GM19468 (cell line): ENCODE data around the gene CEP170.

ENCODE experiments used
- ATAC-seq: cut with Tn5 transposase; IDR thresholded peaks from one replicate; pipeline ENCODE4 v1.9.1; 2021; ENCODE audit warnings: mild to moderate bottlenecking, moderate library complexity, moderate number of reproducible peaks; ENCODE audit not compliant: unreplicated experiment; ENCODE audit errors: extremely low read depth

The CEP170 gene

DNA sequence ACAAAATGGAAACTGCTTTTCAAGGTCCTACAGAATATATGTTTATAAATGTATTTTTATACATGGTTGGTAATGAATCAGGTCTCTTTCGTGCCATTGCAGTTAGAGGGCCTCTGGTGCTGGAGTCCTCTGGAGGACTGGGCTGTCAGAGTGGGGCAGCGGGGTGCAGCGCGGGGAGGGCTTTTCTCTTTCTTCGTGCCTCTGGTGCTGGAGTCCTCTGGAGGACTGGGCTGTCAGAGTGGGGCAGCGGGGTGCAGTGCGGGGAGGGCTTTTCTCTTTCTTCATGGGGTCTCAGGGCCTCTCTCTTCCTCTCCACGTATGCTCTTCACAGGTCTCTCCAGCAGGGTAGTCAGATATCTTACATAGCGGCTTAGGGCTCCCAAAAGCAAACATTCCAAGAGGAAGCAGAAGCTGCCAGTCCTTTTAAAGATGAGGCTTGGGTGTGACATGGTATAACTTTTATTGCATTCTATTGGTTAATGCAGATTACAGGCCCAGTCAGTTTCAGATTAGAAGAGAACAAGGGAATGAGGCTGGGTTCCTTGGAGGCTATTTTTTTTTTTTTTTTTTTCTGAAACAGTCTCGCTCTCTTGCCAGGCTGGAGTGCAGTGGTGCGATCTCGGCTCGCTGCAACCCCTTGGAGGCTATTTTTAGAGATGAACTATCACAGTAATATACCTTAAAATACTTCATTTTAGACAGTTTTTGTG lies 13.8 kb upstream of the CEP170 start:
- ATAC-seq: no peak

DNA sequence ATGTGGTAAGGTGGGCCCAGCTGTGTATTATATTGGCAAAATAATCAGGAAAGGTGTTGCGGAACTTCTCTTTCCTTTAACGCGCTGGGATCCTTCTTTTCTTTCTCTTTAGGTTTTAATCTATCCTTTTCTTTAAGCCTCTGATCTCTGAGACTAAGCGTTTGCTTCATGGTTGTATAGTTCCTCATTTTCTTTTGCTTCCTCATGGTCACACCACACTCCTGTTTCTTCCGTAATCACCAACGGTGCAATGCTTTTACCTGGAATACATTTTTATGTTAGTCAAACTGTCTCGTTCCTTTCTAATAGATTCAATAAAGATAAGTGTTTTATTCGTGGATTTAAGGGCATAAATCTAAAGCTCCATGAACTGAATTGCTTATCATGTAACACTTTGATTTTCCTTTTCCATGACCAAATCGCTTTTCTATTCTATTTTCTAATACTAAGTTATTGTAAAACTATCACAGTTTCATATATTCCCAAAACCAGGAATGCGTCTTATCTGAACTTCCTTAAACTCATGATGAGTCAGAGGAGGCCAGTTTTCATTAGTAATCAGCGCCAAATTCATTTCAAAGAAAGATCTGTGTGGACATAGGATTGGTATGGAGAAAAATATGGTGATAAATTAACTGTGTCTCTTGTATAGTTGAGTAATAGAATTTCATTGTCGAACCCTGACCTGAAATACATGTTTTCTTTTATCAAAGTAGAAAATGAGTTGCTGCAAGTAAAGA lies 13.0 kb upstream of the CEP170 start:
- no peak for ATAC-seq

DNA sequence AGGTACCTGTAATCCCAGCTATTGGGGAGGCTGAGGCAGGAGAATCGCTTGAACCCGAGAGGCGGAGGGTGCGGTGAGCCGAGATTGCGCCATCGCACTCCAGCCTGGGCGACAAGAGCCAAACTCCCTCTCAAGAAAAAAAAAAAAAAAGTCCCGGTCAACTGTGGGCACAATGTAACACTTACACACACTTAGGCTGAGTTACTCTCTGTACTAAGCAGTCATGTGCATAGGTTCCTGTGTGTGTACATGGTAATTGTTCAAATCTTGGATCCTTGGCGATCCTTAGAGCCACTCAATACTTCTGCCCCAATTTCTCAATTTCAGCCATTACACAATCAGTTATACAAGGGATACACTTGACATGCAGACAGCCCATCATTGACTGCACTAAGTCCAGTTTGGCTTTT lies 12.4 kb upstream of the CEP170 start:
- ATAC-seq: no peak

DNA sequence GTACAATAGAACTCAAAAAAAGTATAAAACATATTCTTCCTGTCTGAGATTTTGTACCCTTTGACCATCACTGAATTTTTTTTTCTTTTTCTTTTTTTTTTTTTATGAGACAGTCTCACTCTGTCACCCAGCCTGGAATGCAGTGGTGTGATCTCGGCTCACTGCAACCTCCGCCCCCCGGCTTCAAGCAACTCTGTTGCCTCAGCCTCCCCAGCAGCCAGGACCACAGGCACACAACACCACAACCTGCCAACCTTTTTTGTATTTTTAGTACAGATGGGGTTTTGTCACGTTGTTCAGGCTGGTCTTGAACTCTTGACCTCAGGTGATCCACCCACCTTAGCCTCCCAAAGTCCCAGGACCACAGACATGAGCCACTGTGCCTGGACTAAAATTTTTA lies 11.2 kb upstream of the CEP170 start:
- ATAC-seq: no peak

DNA sequence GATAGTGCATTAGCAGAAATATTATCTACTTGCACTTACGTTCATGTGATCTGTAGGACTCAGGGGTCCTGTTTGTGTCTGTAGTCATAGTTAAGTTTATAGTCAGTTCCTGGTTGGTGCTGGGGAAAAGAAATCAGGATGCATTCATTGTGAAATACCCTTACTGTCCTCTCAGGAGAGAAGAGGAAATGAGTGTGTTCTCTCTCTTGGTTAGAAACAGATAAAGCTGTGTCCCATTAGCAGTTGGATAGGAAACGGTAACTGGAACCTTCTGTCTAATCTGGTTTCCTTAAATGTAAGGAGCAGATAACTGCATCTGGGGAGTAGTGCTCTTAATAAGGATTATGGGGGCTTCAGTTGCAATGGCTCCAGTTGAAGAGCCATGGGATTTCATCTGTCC lies 9.6 kb upstream of the CEP170 start:
- no peak for ATAC-seq

- ATAC-seq: no peak
Measured at GRCh38 chr1:243261390-243261789, 6.3 kb upstream of the CEP170 start.

- ATAC-seq: no peak
Measured at GRCh38 chr1:243260221-243260880, 5.3 kb upstream of the CEP170 start.

DNA sequence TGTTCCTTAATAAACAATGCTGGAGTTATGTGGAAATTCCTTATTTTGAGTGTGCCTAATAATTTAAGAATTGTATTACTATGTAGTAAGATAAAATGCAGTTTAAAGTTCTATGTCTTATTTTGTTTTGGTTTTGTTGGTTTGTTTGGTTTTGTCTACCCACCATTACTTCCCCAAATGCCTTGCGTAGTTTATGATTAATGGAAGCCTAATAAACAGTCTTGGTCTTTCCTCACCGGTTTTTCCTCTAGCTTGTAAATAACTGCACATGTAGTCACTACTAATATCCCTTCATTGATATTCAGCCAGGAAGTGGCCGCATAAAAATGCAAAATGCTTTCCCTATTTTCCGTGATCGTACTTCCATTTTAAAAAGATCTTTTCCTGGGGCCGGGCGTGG lies 3.6 kb upstream of the CEP170 start:
- ATAC-seq: no peak

DNA sequence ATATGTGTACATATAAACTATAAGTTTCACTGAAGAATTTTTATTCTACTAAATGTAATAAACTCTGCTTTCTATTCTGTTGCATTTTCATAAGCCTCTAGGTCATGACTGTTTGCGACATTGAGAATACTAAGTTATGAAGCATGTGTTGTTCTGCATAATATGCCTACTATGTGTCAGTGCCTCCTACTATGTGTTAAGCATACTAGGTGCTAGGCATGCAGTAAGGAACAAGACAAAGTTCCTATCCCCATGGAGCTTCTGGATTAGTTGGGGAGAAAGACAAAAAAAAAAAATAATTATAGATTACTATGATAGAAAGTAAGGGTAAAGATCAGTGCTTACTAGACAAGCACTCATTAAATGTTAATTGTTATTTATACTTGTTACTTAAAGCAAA lies 2.1 kb upstream of the CEP170 start:
- ATAC-seq: no peak

GRCh38 chr1:243256590-243256989 lies 1.5 kb upstream of the CEP170 start:
- no peak for ATAC-seq

GRCh38 chr1:243255791-243256512 lies 871 bp upstream of the CEP170 start, which contains the start of gene SDCCAG8:
TSS of gene SDCCAG8 (plus strand) at chr1:243256041. CDS start at chr1:243256174, 133 bp downstream.
- ATAC-seq: peak; percentile 77

GRCh38 chr1:243254233-243254926 lies 701 bp downstream of the CEP170 start:
- no peak for ATAC-seq

DNA sequence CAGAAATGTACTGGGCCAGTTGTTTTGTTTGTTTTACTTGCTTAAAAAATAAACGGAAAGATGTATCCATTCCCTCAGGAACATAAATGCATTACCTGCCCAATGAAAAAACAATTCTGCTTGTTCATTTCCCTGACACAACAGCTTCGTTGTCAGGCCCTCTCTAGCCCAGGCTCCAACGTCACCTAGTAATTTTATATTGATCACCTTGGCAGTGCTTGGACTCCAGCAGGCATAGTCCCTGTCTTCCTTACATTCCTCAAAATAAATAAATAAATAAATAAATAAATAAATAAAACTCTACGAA lies 1.2 kb downstream of the CEP170 start:
- ATAC-seq: no peak

DNA sequence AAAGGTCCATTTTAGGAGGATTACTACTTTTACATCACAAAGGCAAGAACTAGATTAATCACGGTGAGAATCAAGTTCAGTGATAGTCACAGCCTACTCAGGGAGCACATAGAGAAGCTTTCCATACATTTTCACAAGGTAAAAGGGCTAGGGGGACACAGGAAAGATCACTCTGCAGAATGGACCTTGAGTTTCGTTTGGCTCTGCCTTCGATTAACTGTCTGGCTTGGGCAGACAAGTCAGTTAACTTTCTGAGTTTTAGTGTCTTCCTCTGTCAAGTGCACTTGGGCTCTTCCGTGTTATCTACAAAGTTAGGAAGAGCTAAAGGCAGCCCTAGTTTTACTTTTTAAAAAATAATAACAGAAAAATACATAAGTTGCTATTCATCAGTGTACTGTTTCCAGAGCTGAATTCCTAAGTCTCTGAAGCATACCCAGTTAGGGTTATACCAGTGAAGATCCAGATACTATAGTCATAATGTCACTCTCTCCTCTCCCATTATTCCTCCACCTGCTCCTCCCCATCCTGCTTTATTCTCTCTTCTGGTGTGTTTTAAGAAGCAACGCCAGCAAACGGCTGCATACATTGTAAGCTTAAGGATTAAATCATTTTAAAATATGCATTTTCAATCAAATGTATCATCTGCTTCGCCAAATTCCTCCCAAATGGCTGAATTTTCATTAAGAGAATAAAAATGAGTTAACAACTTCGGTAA lies 1.7 kb downstream of the CEP170 start:
- ATAC-seq: no peak

- no peak for ATAC-seq
Measured at GRCh38 chr1:243251539-243251938, 3.5 kb downstream of the CEP170 start.

DNA sequence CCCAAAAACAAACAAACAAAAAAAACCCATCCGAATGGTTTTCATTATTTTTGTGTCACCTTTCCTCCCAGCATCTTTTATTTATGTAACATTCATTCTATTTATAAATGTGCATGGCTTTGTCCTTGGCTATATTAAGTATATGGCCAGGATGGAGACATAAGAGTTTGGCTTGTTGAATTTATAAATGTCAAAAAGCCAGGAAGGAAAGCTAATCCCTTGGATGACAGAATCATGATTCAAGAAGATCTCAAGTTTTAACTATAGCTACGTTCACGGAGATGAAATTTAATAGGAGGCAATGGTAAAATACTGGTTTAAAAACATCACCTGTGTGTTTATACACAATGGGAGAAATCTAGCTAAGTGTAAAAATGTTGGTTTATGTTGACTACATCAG lies 5.0 kb downstream of the CEP170 start:
- ATAC-seq: no peak

DNA sequence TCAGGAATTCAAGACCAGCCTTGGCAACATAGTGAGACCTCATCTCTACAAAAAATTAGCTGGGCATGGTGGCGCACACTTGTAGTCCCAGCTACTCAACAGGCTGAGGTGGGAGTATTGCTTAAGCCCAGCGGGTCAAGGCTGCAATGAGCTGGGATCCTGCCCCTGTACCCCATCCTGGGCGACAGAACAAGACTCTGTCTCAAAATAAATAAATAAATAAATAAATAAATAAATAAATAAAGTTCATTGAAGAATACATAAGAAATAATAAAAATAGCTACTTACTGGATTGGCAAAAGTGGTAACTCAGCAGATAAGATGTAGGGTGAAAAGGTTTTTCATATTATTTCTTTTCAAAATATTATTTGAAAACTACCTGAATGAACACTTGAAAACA lies 5.9 kb downstream of the CEP170 start:
- ATAC-seq: no peak

DNA sequence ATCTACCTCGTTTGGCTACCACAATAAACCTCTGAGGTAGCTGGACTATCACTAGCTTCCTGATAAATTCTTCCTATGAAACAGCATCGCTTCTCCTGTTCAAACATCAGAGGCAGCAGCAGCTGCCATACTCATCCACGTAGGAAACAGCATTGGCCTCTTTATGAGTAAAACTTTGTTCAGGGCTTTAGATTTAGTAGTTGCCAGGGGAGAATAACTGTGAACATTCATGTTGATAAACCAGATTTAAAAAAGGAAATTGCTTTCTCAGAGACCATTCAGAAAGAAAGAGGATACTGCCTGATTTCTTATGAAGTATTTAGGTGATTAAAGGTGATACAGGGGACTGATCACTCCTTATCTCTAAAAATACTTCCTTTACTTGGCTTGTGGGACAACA lies 7.2 kb downstream of the CEP170 start:
- ATAC-seq: no peak

DNA sequence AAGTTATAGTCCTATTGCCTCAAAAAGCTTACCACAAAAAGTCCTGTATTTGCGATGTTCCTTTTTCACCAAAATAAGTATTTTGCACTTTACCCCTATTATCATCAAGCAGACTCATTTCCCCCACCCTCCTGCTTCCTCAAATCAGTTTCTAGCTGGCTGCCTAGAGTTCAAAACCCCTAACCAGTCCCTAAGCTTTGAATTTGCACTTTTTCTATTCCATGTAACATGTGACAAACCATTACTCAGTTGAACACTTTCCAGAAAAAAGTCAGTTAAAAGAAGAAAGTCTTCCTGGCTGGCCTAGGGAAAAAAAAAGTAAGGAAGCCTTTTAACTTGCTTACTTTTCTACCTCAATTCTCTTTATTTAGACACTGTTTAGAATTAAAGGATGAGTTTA lies 8.2 kb downstream of the CEP170 start:
- ATAC-seq: no peak

- no peak for ATAC-seq
Measured at GRCh38 chr1:243244432-243244841, 10.6 kb downstream of the CEP170 start.
